CD8-positive, alpha-beta memory T cell (primary cell): ENCODE data around the gene PSAP. TPM values are rescaled to one million over a fixed set of nuclear protein-coding genes. Genes with fewer than 3 reads are reported as not detected.
A peak's percentile ranks its signal among the peaks of the same experiment; 100 is the strongest.

Experiments
- CTCF ChIA-PET: fragments of 350-600 bp; sonication (Branson Sonifier 250); formaldehyde crosslinking; loops from one replicate; lab custom pipeline; 2021; ENCODE audit warnings: antibody characterized with exemption; lab: Charles Lee
- POLR2A ChIA-PET: fragments of 350-600 bp; sonication (Branson Sonifier 250); formaldehyde crosslinking; loops from one replicate; lab custom pipeline; 2021; ENCODE audit warnings: antibody characterized with exemption; lab: Charles Lee
- DNase-seq, 5 donors: peaks; one replicate each; pipeline versions ENCODE4 v3.0.0 to v3.0.0-alpha.2; 2020 to 2022; ENCODE audit warnings: mixed read lengths in 1 of 5
- H3K27ac ChIP-seq: one replicate; pipeline ENCODE4 v1.7.0; 2013; ENCODE audit warnings: low read depth, mild to moderate bottlenecking, low read length, moderate library complexity
- H3K27me3 ChIP-seq: 2 replicates; pipeline ENCODE4 v1.7.0; 2013; ENCODE audit warnings: low read length, mild to moderate bottlenecking; ENCODE audit not compliant: insufficient read depth, poor library complexity, severe bottlenecking
- H3K36me3 ChIP-seq: 2 replicates; pipeline ENCODE4 v1.7.0; 2013; ENCODE audit warnings: mild to moderate bottlenecking, low read length, moderate library complexity; ENCODE audit not compliant: insufficient read depth
- H3K4me1 ChIP-seq: 2 replicates; pipeline ENCODE4 v1.7.0; 2013; ENCODE audit warnings: mild to moderate bottlenecking, low read length, moderate library complexity; ENCODE audit not compliant: insufficient read depth
- H3K4me3 ChIP-seq: 2 replicates; pipeline ENCODE4 v1.7.0; 2013; ENCODE audit warnings: mild to moderate bottlenecking, low read length
- H3K9me3 ChIP-seq: 2 replicates; pipeline ENCODE4 v1.7.0; 2013; ENCODE audit warnings: mild to moderate bottlenecking, low read length
- H3K27ac Mint-ChIP-seq, 8 donors: one replicate each; pipeline ENCODE4 v1.8.0; 2020 to 2021; ENCODE audit warnings: mixed read lengths in 8 of 8, mild to moderate bottlenecking in 6 of 8, inconsistent platforms in 3 of 8, moderate library complexity in 3 of 8
- H3K27me3 Mint-ChIP-seq, 2 donors: one replicate each; pipeline ENCODE4 v1.8.0; 2020 to 2021; ENCODE audit warnings: mixed read lengths in 2 of 2, mild to moderate bottlenecking in 1 of 2, moderate library complexity in 1 of 2
- H3K36me3 Mint-ChIP-seq, 3 donors: one replicate each; pipeline ENCODE4 v1.8.0; 2020 to 2021; ENCODE audit warnings: mixed read lengths in 3 of 3, inconsistent platforms in 1 of 3, mild to moderate bottlenecking in 1 of 3
- H3K4me1 Mint-ChIP-seq, 3 donors: one replicate each; pipeline ENCODE4 v1.8.0; 2020 to 2021; ENCODE audit warnings: mixed read lengths in 3 of 3, inconsistent platforms in 1 of 3, mild to moderate bottlenecking in 1 of 3
- H3K4me3 Mint-ChIP-seq, 7 donors: one replicate each; pipeline ENCODE4 v1.8.0; 2020 to 2021; ENCODE audit warnings: mixed read lengths in 7 of 7, mild to moderate bottlenecking in 6 of 7, moderate library complexity in 4 of 7, inconsistent platforms in 2 of 7
- H3K9me3 Mint-ChIP-seq, 5 donors: one replicate each; pipeline ENCODE4 v1.8.0; 2020 to 2022; ENCODE audit warnings: mixed read lengths in 5 of 5, mild to moderate bottlenecking in 3 of 5, moderate library complexity in 2 of 5, inconsistent platforms in 1 of 5
- polyA plus RNA-seq: library from polyadenylated mRNA; unstranded; fragments of 300-500 nt; fragmentation: Illumina TruSeq; gene quantifications from one replicate; pipeline ENCODE4 v1.2.3, GENCODE V29; 2021
- total RNA-seq, 2 experiments: library from RNA; stranded (reverse); gene quantifications; one replicate each; pipeline ENCODE4 v1.2.3, GENCODE V29; 2021

PSAP gene
- total and polyA plus RNA-seq, 3 experiments from 2014 or later = 115 to 432 (median 119) TPM

DNA sequence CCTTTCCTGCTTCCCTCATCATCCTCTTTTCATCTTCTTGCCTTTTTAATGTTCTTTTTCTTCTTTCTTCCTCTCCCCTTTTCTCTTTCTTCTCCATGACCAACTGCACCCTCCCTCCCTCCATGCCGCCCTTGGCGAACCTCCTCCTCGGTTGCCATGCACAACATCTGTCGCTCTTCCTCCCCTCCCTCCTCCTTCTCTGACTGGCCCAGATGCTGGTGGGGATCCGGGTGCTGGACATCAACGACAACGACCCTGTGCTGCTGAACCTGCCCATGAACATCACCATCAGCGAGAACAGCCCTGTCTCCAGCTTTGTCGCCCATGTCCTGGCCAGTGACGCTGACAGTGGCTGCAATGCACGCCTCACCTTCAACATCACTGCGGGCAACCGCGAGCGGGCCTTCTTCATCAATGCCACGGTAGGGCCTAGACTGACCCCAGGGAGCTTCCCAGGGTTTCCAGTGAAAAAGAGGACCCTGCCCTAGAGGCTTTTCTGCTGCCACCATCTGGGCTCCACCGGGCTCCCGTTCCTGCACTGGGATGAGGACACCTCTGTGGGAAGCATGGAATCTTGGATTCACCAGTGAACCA is 66.3 kb downstream of the PSAP start:
- no peak overlapping the region for H3K4me3 ChIP-seq
- Mint-ChIP-seq H3K9me3 (no peaks in the 10 kb centered on the region), H3K27me3 (no peaks in the 10 kb centered on the region), H3K27ac (peak overlapping the region in 1 of 8 donors; percentile 71), H3K4me3 (no peak overlapping the region), H3K4me1 (peaks cover 0 to 2% (median 0%) of the 10 kb centered on the region in 3 donors), H3K36me3 (peaks cover 0 to 5% (median 0%) of the 10 kb centered on the region in 3 donors)
- H3K27me3 ChIP-seq = no peaks in the 10 kb centered on the region
- no peaks in the 10 kb centered on the region for H3K4me1 ChIP-seq
- H3K9me3 ChIP-seq = no peaks in the 10 kb centered on the region
- no peak for DNase-seq
- H3K36me3 ChIP-seq = no peaks in the 10 kb centered on the region
- no peak overlapping the region for H3K27ac ChIP-seq
- POLR2A ChIA-PET = no interaction called here
- CTCF ChIA-PET = interaction anchor here (0.6 to 1.8 kb wide), 2 partner anchors 11 to 484 kb away, joined by 3 to 12 read pairs; partner anchors contain the start of gene VSIR

DNA sequence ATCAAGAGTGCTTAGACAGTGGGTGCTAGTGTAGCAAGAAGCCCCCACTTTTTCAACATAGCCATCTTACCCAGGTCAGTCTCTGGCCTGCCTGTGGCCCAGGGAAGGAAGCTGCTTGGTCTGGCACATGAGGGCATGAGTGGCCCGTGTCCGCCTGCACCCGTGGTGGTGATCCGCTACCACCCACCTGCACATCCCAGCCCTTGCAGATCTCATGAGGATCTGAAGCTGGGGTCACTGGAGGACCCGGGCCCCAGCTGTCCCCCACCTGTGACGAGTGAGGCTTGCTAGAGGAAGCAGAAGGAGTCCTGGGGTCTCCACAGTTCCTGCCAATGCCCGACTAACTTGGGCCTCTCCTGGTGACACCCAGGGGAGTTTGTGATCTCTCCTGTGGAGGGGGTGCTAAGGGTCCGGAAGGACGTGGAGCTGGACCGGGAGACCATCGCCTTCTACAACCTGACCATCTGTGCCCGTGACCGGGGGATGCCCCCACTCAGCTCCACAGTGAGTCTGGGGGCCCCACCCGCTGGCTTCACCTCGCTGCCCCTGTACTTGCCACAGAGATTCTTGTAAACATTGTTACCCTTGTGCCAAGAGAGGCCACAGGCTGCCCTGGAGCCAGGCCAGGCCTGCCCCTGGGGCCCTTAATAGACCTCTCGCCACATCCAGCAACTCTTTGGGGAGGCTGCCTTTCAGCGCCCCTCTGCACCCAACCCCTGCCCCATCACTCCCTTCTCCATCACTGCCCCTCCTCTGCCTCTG is 67.0 kb downstream of the PSAP start:
- no peaks in the 10 kb centered on the region for H3K4me1 ChIP-seq
- Mint-ChIP-seq H3K4me3 (no peak overlapping the region), H3K36me3 (peaks cover 0 to 5% (median 0%) of the 10 kb centered on the region in 3 donors), H3K4me1 (peaks cover 0 to 2% (median 0%) of the 10 kb centered on the region in 3 donors), H3K27me3 (no peaks in the 10 kb centered on the region), H3K9me3 (no peaks in the 10 kb centered on the region), H3K27ac (peak overlapping the region in 1 of 8 donors; percentile 71)
- H3K27me3 ChIP-seq = no peaks in the 10 kb centered on the region
- peak in 1 of 5 donors; percentile 19 for DNase-seq
- ChIA-PET POLR2A (interaction anchor here (0.5 kb wide), 1 partner anchor 93 kb away, joined by 3 read pairs; no protein-coding TSS in a partner anchor), CTCF (interaction anchor here (2.8 kb wide), 1 partner anchor 11 kb away, joined by 9 read pairs; the partner anchor contains the start of gene VSIR)
- no peak overlapping the region for H3K27ac ChIP-seq
- no peaks in the 10 kb centered on the region for H3K9me3 ChIP-seq
- H3K4me3 ChIP-seq = no peak overlapping the region
- H3K36me3 ChIP-seq = no peaks in the 10 kb centered on the region

DNA sequence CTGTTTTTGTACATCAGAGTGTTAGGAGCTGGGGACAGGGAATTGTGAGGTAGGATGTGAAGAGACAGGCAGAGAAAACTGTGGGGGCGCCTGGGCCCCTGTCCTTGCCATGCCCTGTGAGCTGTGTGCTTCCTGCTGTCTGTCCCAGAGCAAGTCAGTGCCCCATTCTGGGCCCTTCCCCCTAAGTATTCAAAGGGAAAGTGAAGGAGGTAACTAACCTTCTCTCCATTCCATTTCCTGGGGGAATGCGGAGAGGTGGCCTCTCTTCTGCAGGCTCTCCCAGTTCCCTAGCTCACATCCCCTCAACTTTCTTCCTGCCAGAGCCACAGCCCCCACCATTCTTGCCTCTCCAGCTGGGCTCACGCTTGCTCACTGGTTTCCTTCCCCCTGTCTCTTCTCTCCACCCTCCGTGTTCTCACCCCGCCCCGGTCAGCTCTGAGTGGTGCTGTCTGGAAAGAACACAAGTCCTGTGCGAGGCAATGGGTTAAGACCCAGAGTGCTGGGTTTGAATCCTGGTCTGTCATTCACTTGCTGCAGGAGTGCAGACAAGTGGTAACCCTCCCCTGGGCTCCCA is 68.0 kb downstream of the PSAP start:
- no peaks in the 10 kb centered on the region for H3K9me3 Mint-ChIP-seq
- POLR2A ChIA-PET = no interaction called here

DNA sequence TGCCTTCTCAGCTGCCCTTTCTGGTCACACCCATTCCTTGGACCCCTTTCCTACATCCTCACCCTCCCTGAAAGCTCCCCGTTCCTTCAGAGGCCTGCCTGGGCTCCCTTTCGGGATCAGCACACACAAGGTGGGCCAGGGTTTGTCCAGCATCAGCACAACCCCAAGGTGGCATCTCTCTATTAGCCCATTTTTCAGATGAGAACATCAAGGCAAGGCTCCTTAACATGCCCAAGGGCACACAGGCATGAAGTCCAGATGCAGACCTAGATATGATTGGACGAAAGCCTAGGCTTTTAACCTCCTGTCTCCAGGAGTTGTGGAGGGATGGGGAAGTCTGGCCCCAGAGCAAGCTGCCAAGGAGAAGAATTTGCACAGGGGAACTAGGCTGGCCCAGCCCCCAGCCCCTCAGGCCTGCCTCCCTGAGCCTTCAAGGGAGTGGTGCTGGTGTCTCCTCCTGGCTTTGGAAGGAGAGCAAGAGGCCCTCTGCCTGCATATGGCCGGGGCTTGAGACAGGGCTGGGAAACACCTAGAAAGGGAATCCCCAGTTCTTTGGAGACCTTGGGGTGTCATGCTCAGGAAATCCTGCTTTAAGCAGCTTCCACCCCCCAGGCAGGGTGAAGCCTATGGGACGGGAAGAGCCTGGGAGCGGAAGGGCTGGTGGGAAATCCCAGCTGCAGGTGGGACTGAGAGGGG is 68.7 kb downstream of the PSAP start:
- Mint-ChIP-seq H3K4me1 (peaks cover 0 to 10% (median 3%) of the 10 kb centered on the region in 3 donors), H3K36me3 (peaks cover 0 to 5% (median 0%) of the 10 kb centered on the region in 3 donors), H3K9me3 (no peaks in the 10 kb centered on the region), H3K27me3 (no peaks in the 10 kb centered on the region), H3K4me3 (peak overlapping the region in 1 of 7 donors; percentile 48), H3K27ac (no peak overlapping the region)
- Histone ChIP-seq H3K27ac (no peak overlapping the region), H3K27me3 (no peaks in the 10 kb centered on the region), H3K4me1 (no peaks in the 10 kb centered on the region), H3K4me3 (no peak overlapping the region), H3K9me3 (no peaks in the 10 kb centered on the region), H3K36me3 (no peaks in the 10 kb centered on the region)
- no peak for DNase-seq
- POLR2A ChIA-PET = no interaction called here
- CTCF ChIA-PET = interaction anchor here (0.6 to 2.8 kb wide), 3 partner anchors 9 to 84 kb away, joined by 3 to 9 read pairs (median 3); partner anchors contain the start of gene VSIR

More for the DNA sequence above, 68.0 kb downstream of the PSAP start:
- no peaks in the 10 kb centered on the region for H3K27me3 ChIP-seq
- DNase-seq = peak in 1 of 5 donors; percentile 33
- H3K4me3 Mint-ChIP-seq = no peak overlapping the region
- CTCF ChIA-PET = interaction anchor here (0.8 to 2.8 kb wide), 3 partner anchors 10 to 64 kb away, joined by 3 to 9 read pairs (median 3); partner anchors contain the start of gene VSIR
- no peak overlapping the region for H3K4me3 ChIP-seq
- H3K27ac Mint-ChIP-seq = peak overlapping the region in 1 of 8 donors; percentile 67
- H3K36me3 ChIP-seq = no peaks in the 10 kb centered on the region
- no peaks in the 10 kb centered on the region for H3K27me3 Mint-ChIP-seq
- peaks cover 0 to 6% (median 0%) of the 10 kb centered on the region in 3 donors for H3K4me1 Mint-ChIP-seq
- H3K9me3 ChIP-seq = no peaks in the 10 kb centered on the region
- H3K4me1 ChIP-seq = no peaks in the 10 kb centered on the region
- peaks cover 0 to 5% (median 0%) of the 10 kb centered on the region in 3 donors for H3K36me3 Mint-ChIP-seq
- no peak overlapping the region for H3K27ac ChIP-seq

DNA sequence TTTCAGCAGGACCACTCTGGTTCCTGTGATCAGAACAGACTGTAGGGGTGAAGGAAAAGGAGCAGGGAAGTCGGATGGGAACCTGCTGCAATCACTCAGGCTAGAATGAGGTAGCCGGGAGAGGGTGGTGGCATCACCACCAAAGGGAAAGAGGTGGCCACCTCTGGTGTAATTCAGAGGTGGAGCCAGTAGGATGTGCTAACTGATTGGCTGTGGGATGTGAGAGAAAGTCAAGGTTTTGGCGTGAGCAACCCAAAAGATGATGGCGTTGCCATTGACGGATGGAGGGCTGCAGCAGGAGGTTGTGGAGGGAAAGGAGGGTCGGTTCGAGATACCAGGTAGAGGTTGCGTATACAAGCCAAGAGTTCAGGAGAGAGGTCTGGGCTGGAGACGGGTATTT is 70.3 kb downstream of the PSAP start:
- peaks cover 10% of the 10 kb centered on the region for H3K4me1 ChIP-seq
- Mint-ChIP-seq H3K4me1 (peaks cover 10 to 27% (median 16%) of the 10 kb centered on the region in 3 donors), H3K27me3 (no peaks in the 10 kb centered on the region), H3K9me3 (no peaks in the 10 kb centered on the region), H3K4me3 (no peak overlapping the region), H3K36me3 (peaks cover 0 to 5% (median 0%) of the 10 kb centered on the region in 3 donors), H3K27ac (no peak overlapping the region)
- H3K27me3 ChIP-seq = no peaks in the 10 kb centered on the region
- H3K36me3 ChIP-seq = no peaks in the 10 kb centered on the region
- ChIA-PET CTCF (no interaction called here), POLR2A (interaction anchor here (0.5 kb wide), 1 partner anchor 30 kb away, joined by 8 read pairs; no protein-coding TSS in a partner anchor)
- H3K4me3 ChIP-seq = no peak overlapping the region
- no peak for DNase-seq
- H3K27ac ChIP-seq = no peak overlapping the region
- no peaks in the 10 kb centered on the region for H3K9me3 ChIP-seq

DNA sequence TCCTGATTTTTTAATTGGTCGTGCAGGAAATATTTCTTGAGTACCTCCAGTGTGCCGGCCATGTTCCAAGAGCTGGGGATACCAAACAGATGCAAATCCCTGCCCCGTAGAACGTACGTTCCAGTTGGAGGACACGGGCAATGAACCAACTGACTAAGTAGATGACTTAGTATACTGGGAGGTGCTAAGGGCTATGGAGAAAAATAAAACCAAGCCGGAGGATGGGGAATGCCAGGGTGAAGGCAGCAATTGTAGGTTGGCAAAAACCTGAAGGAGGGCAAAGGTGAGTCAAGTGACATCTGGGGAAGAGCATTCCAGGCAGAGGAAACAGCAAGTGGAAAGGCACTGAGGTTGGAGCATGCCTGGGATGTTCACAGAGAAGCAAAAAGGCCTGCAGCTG is 70.9 kb downstream of the PSAP start:
- peak in 1 of 5 donors; percentile 14 for DNase-seq
- CTCF ChIA-PET = no interaction called here
- Mint-ChIP-seq H3K36me3 (peaks cover 0 to 5% (median 0%) of the 10 kb centered on the region in 3 donors), H3K4me1 (peaks cover 15 to 32% (median 21%) of the 10 kb centered on the region in 3 donors), H3K4me3 (no peak overlapping the region), H3K27ac (no peak overlapping the region), H3K9me3 (no peaks in the 10 kb centered on the region), H3K27me3 (no peaks in the 10 kb centered on the region)
- H3K4me3 ChIP-seq = no peak overlapping the region
- no peaks in the 10 kb centered on the region for H3K36me3 ChIP-seq
- peaks cover 16% of the 10 kb centered on the region for H3K4me1 ChIP-seq
- H3K9me3 ChIP-seq = no peaks in the 10 kb centered on the region
- POLR2A ChIA-PET = no interaction called here
- no peak overlapping the region for H3K27ac ChIP-seq
- H3K27me3 ChIP-seq = no peaks in the 10 kb centered on the region

DNA sequence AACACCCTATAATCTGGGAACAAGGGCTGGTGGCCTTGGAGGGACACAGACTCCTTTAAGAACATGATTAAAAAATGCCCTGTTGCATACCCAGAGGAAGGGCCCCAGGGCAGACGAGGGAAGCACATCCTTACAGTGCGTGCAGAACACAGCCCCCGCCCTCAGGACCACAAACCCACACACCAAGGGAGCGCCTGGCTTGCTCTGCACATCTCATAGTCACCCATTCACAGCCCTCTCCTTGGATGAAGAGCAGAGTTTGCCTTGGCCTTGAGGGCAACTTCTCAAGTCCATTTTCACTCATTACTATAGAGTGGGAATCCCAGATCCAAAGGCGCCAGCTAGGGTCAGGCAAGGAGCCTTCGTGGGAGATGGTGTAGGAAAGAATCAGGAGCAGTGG is 71.4 kb downstream of the PSAP start:
- no peak overlapping the region for H3K4me3 Mint-ChIP-seq
- no peak overlapping the region for H3K27ac Mint-ChIP-seq
- CTCF ChIA-PET = no interaction called here

More for the DNA sequence above, 71.4 kb downstream of the PSAP start:
- Histone ChIP-seq H3K9me3 (no peaks in the 10 kb centered on the region), H3K4me3 (no peak overlapping the region), H3K27me3 (no peaks in the 10 kb centered on the region), H3K27ac (no peak overlapping the region), H3K36me3 (no peaks in the 10 kb centered on the region), H3K4me1 (peaks cover 21% of the 10 kb centered on the region)
- Mint-ChIP-seq H3K36me3 (peaks cover 0 to 5% (median 0%) of the 10 kb centered on the region in 3 donors), H3K27me3 (no peaks in the 10 kb centered on the region), H3K4me1 (peaks cover 18 to 37% (median 22%) of the 10 kb centered on the region in 3 donors), H3K9me3 (no peaks in the 10 kb centered on the region)
- DNase-seq = peak in 1 of 5 donors; percentile 30
- POLR2A ChIA-PET = no interaction called here
